ENCODE results near the gene KIZ. TPM values are rescaled to one million over a fixed set of nuclear protein-coding genes. Genes with fewer than 3 reads are reported as not detected.

Gene KIZ
- total and polyA plus RNA-seq, 2 of the 4 experiments (the other 2 are of a cell fraction), result 9.9 to 14.0 TPM

DNA sequence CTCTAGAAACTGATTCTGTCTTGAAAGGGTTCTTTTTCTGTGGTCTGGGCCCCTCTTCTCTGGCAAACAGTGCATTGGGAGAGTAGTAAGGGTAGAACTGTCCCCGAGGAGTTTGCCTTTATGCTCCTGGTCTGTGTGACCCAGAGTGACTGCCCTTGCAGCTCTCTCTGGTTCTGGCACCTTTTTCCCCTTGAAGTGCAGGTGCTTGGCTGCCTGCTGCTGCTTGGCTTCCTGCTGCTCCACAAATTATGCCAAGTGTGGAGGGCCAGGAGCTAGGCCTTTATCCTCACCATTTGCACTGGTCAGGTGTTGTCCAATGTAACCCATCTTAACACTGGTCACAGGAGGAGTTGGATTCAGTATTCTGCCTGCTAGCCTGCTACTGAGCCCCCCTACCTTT, 11.2 kb downstream of the KIZ start:
- ATAC-seq (ENCODE audit: low read depth), result no peak
- H2AFZ ChIP-seq (replicated peaks; ENCODE audit: low read length, poor library complexity), result no peak overlapping the region
- no peaks in the 10 kb centered on the region; a peak in 1 of 4 replicates for H3K79me1 ChIP-seq (ENCODE audit: low read depth in 1 of 2, low read length in 2 of 2)
- H3K27ac ChIP-seq (ENCODE audit: insufficient read depth, low read length), result no peak overlapping the region
- peaks cover 13% of the 10 kb centered on the region for H3K36me3 ChIP-seq (ENCODE audit: control insufficient read depth, insufficient read depth, low read length)
- no peak overlapping the region for H3K4me3 ChIP-seq (ENCODE audit: insufficient read depth, low read depth, low read length)
- H3K4me2 ChIP-seq (ENCODE audit: low read depth, low read length), result no peak overlapping the region
- dilution Hi-C loops (cut with HindIII; ENCODE audit: low sequenced_read_pairs, unreplicated experiment), result no loop called here
- H3K9ac ChIP-seq (ENCODE audit: low read depth, low read length), result no peak overlapping the region
- H3K4ac ChIP-seq (ENCODE audit: low read depth, low read length), result no peak overlapping the region
- H3K23ac ChIP-seq (ENCODE audit: low read depth, low read length), result no peak overlapping the region
- H2BK15ac ChIP-seq (ENCODE audit: low read depth, low read length), result no peak overlapping the region
- no peak overlapping the region for H3K18ac ChIP-seq (ENCODE audit: low read depth, low read length)
- H4K20me1 ChIP-seq (ENCODE audit: insufficient read depth, low read length), result no peaks in the 10 kb centered on the region
- WGBS, 2 experiments (ENCODE audit: extremely low coverage in 2 of 2, insufficient read length in 1 of 2), result no CpG with 5 or more reads among the region's 1 CpG
- H3K9me1 ChIP-seq (ENCODE audit: insufficient read depth, low read length), result peaks cover 5% of the 10 kb centered on the region; the same call in 1 of the 2 replicates
- ChIA-PET CTCF (interaction anchor here (1.1 kb wide), 1 partner anchor 98 kb away, joined by 3 read pairs; no protein-coding TSS in a partner anchor), POLR2A (ENCODE audit: unreplicated experiment) (no interaction called here)
- H4K91ac ChIP-seq (ENCODE audit: insufficient read depth, low read depth, low read length), result no peak overlapping the region
- intact Hi-C loops (cut with micrococcal nuclease), result no loop called here
- no peak overlapping the region for H2AK5ac ChIP-seq (ENCODE audit: low read depth, low read length)
- TF ChIP-seq MAFK (IDR thresholded peaks at IDR 0.05; ENCODE audit: low read depth, low read length), result no peak
- no peak for TF ChIP-seq NFE2L2 (IDR thresholded peaks at IDR 0.05; ENCODE audit: low read depth, low read length)
- no peak for TF ChIP-seq MAZ (IDR thresholded peaks at IDR 0.05; ENCODE audit: borderline replicate concordance, low read depth, low read length)
- no peak for TF ChIP-seq ELK1 (IDR thresholded peaks at IDR 0.05; ENCODE audit: borderline replicate concordance, low read depth, low read length)
- TF ChIP-seq MXI1 (IDR thresholded peaks at IDR 0.05; ENCODE audit: borderline replicate concordance, low read depth, low read length), result no peak
- TF ChIP-seq RFX5 (IDR thresholded peaks at IDR 0.05; ENCODE audit: low read depth, low read length), result no peak
- no peak for TF ChIP-seq BHLHE40 (IDR thresholded peaks at IDR 0.05; ENCODE audit: low read depth, low read length)
- no peak for TF ChIP-seq FOS (IDR thresholded peaks at IDR 0.05; ENCODE audit: low read depth, low read length)
- TF ChIP-seq USF2 (IDR thresholded peaks at IDR 0.05; ENCODE audit: low read depth, low read length), result no peak
- TF ChIP-seq RCOR1 (IDR thresholded peaks at IDR 0.05; ENCODE audit: insufficient replicate concordance, low read length), result no peak
- TF ChIP-seq CEBPB (IDR thresholded peaks at IDR 0.05; ENCODE audit: low read depth, low read length), result no peak
- no peak for TF ChIP-seq SMC3 (IDR thresholded peaks at IDR 0.05; ENCODE audit: low read depth, low read length)
- no peak for TF ChIP-seq RAD21 (IDR thresholded peaks at IDR 0.05; ENCODE audit: low read length)
- no peak for TF ChIP-seq CHD1 (IDR thresholded peaks at IDR 0.05; ENCODE audit: low read depth, low read length)
- TF ChIP-seq POLR2A (IDR thresholded peaks at IDR 0.05; ENCODE audit: low read depth, low read length), result no peak
- TF ChIP-seq CTCF (conservative IDR thresholded peaks at IDR 0.05; ENCODE audit: low read depth, low read length), result no peak
- no peak overlapping the region for H2BK120ac ChIP-seq (ENCODE audit: low read depth, low read length)
- H3K9me3 ChIP-seq (ENCODE audit: control insufficient read depth, insufficient read depth, low read length), result no peaks in the 10 kb centered on the region
- BruUV-seq (replicated peaks), result no TSS peak
- H4K5ac ChIP-seq (ENCODE audit: low read depth, low read length), result no peak overlapping the region
- no peaks in the 10 kb centered on the region for H3K27me3 ChIP-seq (ENCODE audit: control insufficient read depth, insufficient read depth, low read length)
- no peak for DNase-seq
- H4K8ac ChIP-seq (ENCODE audit: low read depth in 2 of 2, low read length in 2 of 2), result no peak overlapping the region
- H3K4me1 ChIP-seq (ENCODE audit: control insufficient read depth, insufficient read depth, low read length), result no peaks in the 10 kb centered on the region
- no peak overlapping the region for H3K14ac ChIP-seq (replicated peaks; ENCODE audit: low read depth, low read length)
- no peak overlapping the region for H2BK20ac ChIP-seq (ENCODE audit: low read depth, low read length)
- H2BK5ac ChIP-seq (ENCODE audit: low read depth, low read length, poor library complexity, severe bottlenecking), result no peak overlapping the region
- no peak overlapping the region for H3K56ac ChIP-seq (ENCODE audit: extremely low read depth, insufficient read depth, low read length)
- in situ Hi-C loops (cut with MboI; ENCODE audit: low sequenced_read_pairs), result no loop called here
- no peak overlapping the region for H2AK9ac ChIP-seq (replicated peaks; ENCODE audit: low read depth, low read length, poor library complexity)

Data from IMR-90 (cell line).